HepG2 (cell line): ENCODE data around the gene MT1G. TPM values are rescaled to one million over a fixed set of nuclear protein-coding genes. Genes with fewer than 3 reads are reported as not detected.
A peak's percentile ranks its signal among the peaks of the same experiment; 100 is the strongest.

ENCODE experiments used
- CEBPG ChIP-seq: IDR thresholded peaks from 2 replicates; pipeline ENCODE4 v1.6.1; 2016
- MTA1 ChIP-seq: sonication (generic); formaldehyde crosslinking; IDR thresholded peaks from 2 replicates; pipeline ENCODE4 v1.4.0; 2020; ENCODE audit warnings: missing genetic modification reagents, mild to moderate bottlenecking, borderline replicate concordance
- NRL ChIP-seq: sonication (generic); formaldehyde crosslinking; IDR thresholded peaks from 2 replicates; pipeline ENCODE4 v1.5.0; 2020; ENCODE audit warnings: missing genetic modification reagents, mild to moderate bottlenecking, moderate library complexity, borderline replicate concordance
- POGK ChIP-seq: sonication (generic); formaldehyde crosslinking; conservative IDR thresholded peaks from 2 replicates; pipeline ENCODE4 v1.8.0; 2022; ENCODE audit warnings: mild to moderate bottlenecking, moderate library complexity, missing genetic modification reagents
- SMC3 ChIP-seq: IDR thresholded peaks from 2 replicates; pipeline ENCODE4 v1.6.1; 2011; ENCODE audit warnings: low read length, improper control_type of control experiment
- WIZ ChIP-seq: sonication (generic); formaldehyde crosslinking; IDR thresholded peaks from 2 replicates; pipeline ENCODE4 v1.5.1; 2020; ENCODE audit warnings: mild to moderate bottlenecking, missing genetic modification reagents
- ZBTB7B ChIP-seq: sonication (generic); formaldehyde crosslinking; IDR thresholded peaks from 2 replicates; pipeline ENCODE4 v1.4.0; 2020; ENCODE audit warnings: missing genetic modification reagents
- ZNF512B ChIP-seq: sonication (generic); formaldehyde crosslinking; IDR thresholded peaks from 2 replicates; pipeline ENCODE4 v1.5.1; 2020; ENCODE audit warnings: missing genetic modification reagents, mild to moderate bottlenecking, borderline replicate concordance
- ZNF552 ChIP-seq: sonication (generic); formaldehyde crosslinking; IDR thresholded peaks from 2 replicates; pipeline ENCODE4 v1.9.0; 2022; ENCODE audit warnings: missing genetic modification reagents, mild to moderate bottlenecking, borderline replicate concordance
- ZNF567 ChIP-seq: sonication (generic); formaldehyde crosslinking; IDR thresholded peaks from 2 replicates; pipeline ENCODE4 v1.8.1; 2023; ENCODE audit warnings: mild to moderate bottlenecking, missing genetic modification reagents, borderline replicate concordance
- ZNF761 ChIP-seq: sonication (generic); formaldehyde crosslinking; conservative IDR thresholded peaks from 2 replicates; pipeline ENCODE4 v1.4.0; 2020; ENCODE audit warnings: mild to moderate bottlenecking, missing genetic modification reagents
- ZNF782 ChIP-seq: sonication (generic); formaldehyde crosslinking; IDR thresholded peaks from 2 replicates; pipeline ENCODE4 v1.4.0; 2020; ENCODE audit warnings: missing genetic modification reagents, mild to moderate bottlenecking, borderline replicate concordance
- ZNF784 ChIP-seq: sonication (generic); formaldehyde crosslinking; IDR thresholded peaks from 2 replicates; pipeline ENCODE4 v1.5.1; 2020; ENCODE audit warnings: missing genetic modification reagents, mild to moderate bottlenecking, borderline replicate concordance
- polyA plus RNA-seq, 8 experiments: library from polyadenylated mRNA; depleted of rRNA in 3 of 8; stranded (reverse) in 7 of 8; unstranded in 1 of 8; fragments of >200 nt; fragmentation: Illumina TruSeq in 4 of 8; extraction: Trizol in 4 of 8; gene quantifications; 2 replicates each; pipeline versions ENCODE4 v1.2.1 to v1.2.3, GENCODE V29; 2011 to 2016; ENCODE audit warnings: low read depth in 4 of 8, missing spikeins in 1 of 8, mixed read lengths in 1 of 8; ENCODE audit not compliant: insufficient read depth in 1 of 8
- total RNA-seq, 5 experiments: library from RNA; depleted of rRNA; stranded (reverse); fragments of >200 nt; fragmentation: Illumina TruSeq; extraction: Trizol; gene quantifications; 2 replicates each; pipeline ENCODE4 v1.2.3, GENCODE V29; 2016; ENCODE audit warnings: low read depth in 1 of 5
- TF ChIP-seq, protein P1 (sequence below): sonication (generic); formaldehyde crosslinking; IDR thresholded peaks from 2 replicates; pipeline ENCODE4 v1.4.0; 2020; ENCODE audit warnings: mild to moderate bottlenecking, missing genetic modification reagents
- TF ChIP-seq, protein P2 (sequence below): sonication (generic); formaldehyde crosslinking; IDR thresholded peaks from 2 replicates; pipeline ENCODE4; 2020; ENCODE audit warnings: missing genetic modification reagents, mild to moderate bottlenecking, borderline replicate concordance

Gene MT1G
- total and polyA plus RNA-seq, 2 of the 13 experiments (the other 11 are each of a cell fraction or from before 2014, with no cell fraction given): 3.6 to 377 TPM

DNA sequence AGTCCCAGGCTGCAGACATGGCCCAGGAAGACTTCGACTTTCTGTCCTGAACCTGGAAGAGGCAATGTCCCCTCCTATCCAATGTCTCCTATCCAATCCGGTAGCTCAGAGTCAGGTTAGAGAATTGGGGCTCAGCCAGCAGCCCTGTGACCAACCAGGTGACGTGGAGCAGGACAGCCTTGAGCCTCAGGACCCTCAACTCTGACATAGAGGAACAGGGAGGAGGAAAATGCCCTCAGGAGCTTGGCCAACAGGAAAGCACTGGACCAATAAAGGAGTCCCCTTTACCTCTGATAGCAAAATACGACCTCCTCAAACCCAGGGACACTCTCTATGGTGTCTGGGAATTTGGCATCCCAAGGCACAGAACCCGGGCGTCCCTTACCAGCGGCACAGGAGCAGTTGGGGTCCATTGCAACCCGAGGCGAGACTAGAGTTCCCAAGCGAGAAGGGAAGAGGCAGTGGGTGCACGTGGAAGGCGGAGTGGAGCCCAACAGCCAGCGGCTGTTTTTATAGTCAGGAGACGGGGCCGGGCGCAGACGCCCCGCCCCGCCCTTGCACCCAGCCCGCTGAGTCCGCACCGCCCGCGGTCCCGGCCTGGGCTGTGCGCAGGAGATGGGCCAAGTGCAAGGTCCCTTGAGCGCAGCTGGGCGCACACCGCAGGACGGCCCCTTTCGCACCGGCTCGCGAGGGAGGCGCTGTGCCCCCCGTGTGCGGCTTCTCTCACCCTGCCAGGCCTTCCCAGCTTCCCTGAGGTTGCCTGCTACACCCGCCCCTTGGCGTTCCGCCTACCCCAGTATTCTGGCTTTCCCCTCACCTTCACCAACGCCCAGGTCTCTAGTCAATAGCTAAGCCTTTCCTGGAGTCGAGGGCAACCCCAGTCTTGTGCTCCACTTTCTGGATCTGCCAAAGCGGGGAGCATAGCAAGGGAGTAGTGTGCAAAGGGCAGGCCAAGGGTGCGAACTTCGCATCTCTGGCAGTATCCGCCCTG lies at the start of gene MT1G (continued):
- TF ChIP-seq ZNF552 (CRISPR knock-in tag) (peak; percentile 29; the same call in 1 of the 2 replicates), ZNF512B (CRISPR knock-in tag) (0 out of 2 replicates have a peak, but pooled peaks have one; percentile 15), POGK (CRISPR knock-in tag) (no peak; the same call in 1 of the 2 replicates), NRL (peak; percentile 50), ZBTB7B (CRISPR knock-in tag) (peak; percentile 73), CEBPG (CRISPR knock-in tag) (no peak), ZNF761 (0 out of 2 replicates have a peak, but pooled peaks have one; percentile 35), SMC3 (no peak), ZNF567 (CRISPR knock-in tag) (peak; percentile 90; the same call in 1 of the 2 replicates), WIZ (CRISPR knock-in tag) (peak; percentile 83; the same call in 1 of the 2 replicates), MTA1 (CRISPR knock-in tag) (peak; percentile 89; the same call in 1 of the 2 replicates), ZNF782 (CRISPR knock-in tag) (no peak), ZNF784 (CRISPR knock-in tag) (peak; percentile 85)
- TF ChIP-seq, protein P1, sequence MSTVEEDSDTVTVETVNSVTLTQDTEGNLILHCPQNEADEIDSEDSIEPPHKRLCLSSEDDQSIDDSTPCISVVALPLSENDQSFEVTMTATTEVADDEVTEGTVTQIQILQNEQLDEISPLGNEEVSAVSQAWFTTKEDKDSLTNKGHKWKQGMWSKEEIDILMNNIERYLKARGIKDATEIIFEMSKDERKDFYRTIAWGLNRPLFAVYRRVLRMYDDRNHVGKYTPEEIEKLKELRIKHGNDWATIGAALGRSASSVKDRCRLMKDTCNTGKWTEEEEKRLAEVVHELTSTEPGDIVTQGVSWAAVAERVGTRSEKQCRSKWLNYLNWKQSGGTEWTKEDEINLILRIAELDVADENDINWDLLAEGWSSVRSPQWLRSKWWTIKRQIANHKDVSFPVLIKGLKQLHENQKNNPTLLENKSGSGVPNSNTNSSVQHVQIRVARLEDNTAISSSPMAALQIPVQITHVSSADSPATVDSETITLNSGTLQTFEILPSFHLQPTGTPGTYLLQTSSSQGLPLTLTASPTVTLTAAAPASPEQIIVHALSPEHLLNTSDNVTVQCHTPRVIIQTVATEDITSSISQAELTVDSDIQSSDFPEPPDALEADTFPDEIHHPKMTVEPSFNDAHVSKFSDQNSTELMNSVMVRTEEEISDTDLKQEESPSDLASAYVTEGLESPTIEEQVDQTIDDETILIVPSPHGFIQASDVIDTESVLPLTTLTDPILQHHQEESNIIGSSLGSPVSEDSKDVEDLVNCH (CRISPR knock-in tag): 0 out of 2 replicates have a peak, but pooled peaks have one; percentile 75
- TF ChIP-seq, protein P2, sequence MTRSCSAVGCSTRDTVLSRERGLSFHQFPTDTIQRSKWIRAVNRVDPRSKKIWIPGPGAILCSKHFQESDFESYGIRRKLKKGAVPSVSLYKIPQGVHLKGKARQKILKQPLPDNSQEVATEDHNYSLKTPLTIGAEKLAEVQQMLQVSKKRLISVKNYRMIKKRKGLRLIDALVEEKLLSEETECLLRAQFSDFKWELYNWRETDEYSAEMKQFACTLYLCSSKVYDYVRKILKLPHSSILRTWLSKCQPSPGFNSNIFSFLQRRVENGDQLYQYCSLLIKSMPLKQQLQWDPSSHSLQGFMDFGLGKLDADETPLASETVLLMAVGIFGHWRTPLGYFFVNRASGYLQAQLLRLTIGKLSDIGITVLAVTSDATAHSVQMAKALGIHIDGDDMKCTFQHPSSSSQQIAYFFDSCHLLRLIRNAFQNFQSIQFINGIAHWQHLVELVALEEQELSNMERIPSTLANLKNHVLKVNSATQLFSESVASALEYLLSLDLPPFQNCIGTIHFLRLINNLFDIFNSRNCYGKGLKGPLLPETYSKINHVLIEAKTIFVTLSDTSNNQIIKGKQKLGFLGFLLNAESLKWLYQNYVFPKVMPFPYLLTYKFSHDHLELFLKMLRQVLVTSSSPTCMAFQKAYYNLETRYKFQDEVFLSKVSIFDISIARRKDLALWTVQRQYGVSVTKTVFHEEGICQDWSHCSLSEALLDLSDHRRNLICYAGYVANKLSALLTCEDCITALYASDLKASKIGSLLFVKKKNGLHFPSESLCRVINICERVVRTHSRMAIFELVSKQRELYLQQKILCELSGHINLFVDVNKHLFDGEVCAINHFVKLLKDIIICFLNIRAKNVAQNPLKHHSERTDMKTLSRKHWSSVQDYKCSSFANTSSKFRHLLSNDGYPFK (CRISPR knock-in tag): peak; percentile 35; the same call in 1 of the 2 replicates
